Stomach smooth muscle (tissue), 2 donors: ENCODE results near the gene PTGR2.
"Not testable (repeated sequence)": the region's sequence is repeated elsewhere in the genome, so short reads cannot be mapped to it uniquely, and the experiment has no call there.

ENCODE experiments used
- H3K27ac ChIP-seq: one replicate; pipeline ENCODE4 v1.7.0; 2013; ENCODE audit warnings: mild to moderate bottlenecking, low read length, inconsistent platforms
- H3K27me3 ChIP-seq, 2 donors: one replicate each; pipeline ENCODE4 v1.7.0; 2013; ENCODE audit warnings: low read length in 2 of 2; ENCODE audit not compliant: insufficient read depth in 2 of 2, control insufficient read depth in 1 of 2
- H3K36me3 ChIP-seq, 2 donors: one replicate each; pipeline ENCODE4 v1.7.0; 2013; ENCODE audit warnings: low read length in 2 of 2; ENCODE audit not compliant: control insufficient read depth in 2 of 2, insufficient read depth in 2 of 2
- H3K4me1 ChIP-seq: one replicate; pipeline ENCODE4 v1.7.0; 2013; ENCODE audit warnings: low read length; ENCODE audit not compliant: control insufficient read depth, insufficient read depth
- H3K4me3 ChIP-seq, 2 donors: one replicate each; pipeline ENCODE4 v1.7.0; 2013; ENCODE audit warnings: low read length in 2 of 2
- H3K9ac ChIP-seq, 2 donors: one replicate each; pipeline ENCODE4 v1.7.0; 2013; ENCODE audit warnings: low read length in 2 of 2, mild to moderate bottlenecking in 1 of 2
- H3K9me3 ChIP-seq, 2 donors: one replicate each; pipeline ENCODE4 v1.7.0; 2013; ENCODE audit warnings: low read length in 2 of 2; ENCODE audit not compliant: control insufficient read depth in 2 of 2
- donor health status: healthy.
- donor health status: Pancreatic carcinoma.

The PTGR2 gene

GRCh38 chr14:73833034-73833433 lies 18.6 kb upstream of the PTGR2 start:
- H3K9me3 ChIP-seq, result no peaks in the 10 kb centered on the region
- no peak overlapping the region for H3K4me3 ChIP-seq
- no peaks in the 10 kb centered on the region for H3K27me3 ChIP-seq
- H3K9ac ChIP-seq, result peak overlapping the region in 1 of 2 donors; percentile 21
- no peaks in the 10 kb centered on the region for H3K36me3 ChIP-seq
- H3K27ac ChIP-seq, result peak overlapping the region; percentile 76
- peaks cover 12% of the 10 kb centered on the region for H3K4me1 ChIP-seq

- Histone ChIP-seq H3K9ac (peak overlapping the region in 1 of 2 donors; percentile 25), H3K4me1 (peaks cover 12% of the 10 kb centered on the region), H3K27me3 (no peaks in the 10 kb centered on the region), H3K27ac (peak overlapping the region; percentile 76), H3K4me3 (peak overlapping the region in 1 of 2 donors; percentile 44), H3K36me3 (no peaks in the 10 kb centered on the region), H3K9me3 (no peaks in the 10 kb centered on the region)
These were observed 17.9 kb upstream of the PTGR2 start for GRCh38 chr14:73833530-73834260.

- Histone ChIP-seq H3K27ac (peak overlapping the region; percentile 76), H3K4me3 (no peak overlapping the region), H3K27me3 (no peaks in the 10 kb centered on the region), H3K36me3 (no peaks in the 10 kb centered on the region), H3K4me1 (peaks cover 12% of the 10 kb centered on the region), H3K9me3 (no peaks in the 10 kb centered on the region), H3K9ac (peak overlapping the region in 1 of 2 donors; percentile 25)
These were observed 17.4 kb upstream of the PTGR2 start for GRCh38 chr14:73834261-73834625.

GRCh38 chr14:73838293-73839034 lies 13.2 kb upstream of the PTGR2 start:
- H3K4me1 ChIP-seq, H3K4me3 ChIP-seq, H3K9ac ChIP-seq, H3K36me3 ChIP-seq, H3K27ac ChIP-seq, H3K9me3 ChIP-seq, H3K27me3 ChIP-seq: not testable (repeated sequence)

- no peaks in the 10 kb centered on the region for H3K36me3 ChIP-seq
- H3K9ac ChIP-seq, result no peak overlapping the region
- no peak overlapping the region for H3K27ac ChIP-seq
- H3K27me3 ChIP-seq, result no peaks in the 10 kb centered on the region
- H3K9me3 ChIP-seq, result no peaks in the 10 kb centered on the region
- H3K4me3 ChIP-seq, result no peak overlapping the region
- H3K4me1 ChIP-seq, result no peaks in the 10 kb centered on the region
These were observed 9.4 kb upstream of the PTGR2 start for GRCh38 chr14:73842201-73842600.

DNA sequence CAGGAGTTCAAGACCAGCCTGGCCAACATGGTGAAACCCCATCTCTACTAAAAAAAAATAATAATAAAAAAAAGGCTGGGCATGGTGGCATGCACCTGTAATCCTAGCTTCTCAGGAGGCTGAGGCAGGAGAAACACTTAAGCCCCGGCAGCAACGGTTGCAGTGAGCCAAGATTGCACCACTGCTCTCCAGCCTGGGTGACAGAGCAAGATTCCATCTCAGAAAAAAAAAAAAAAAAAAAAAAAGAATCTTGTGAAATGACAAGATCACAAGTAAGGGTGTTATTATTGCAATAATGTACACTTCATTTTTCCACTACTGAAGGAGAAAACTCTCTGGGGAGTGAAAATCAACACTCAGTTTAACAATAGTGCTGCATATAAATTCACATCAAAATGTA lies 8.8 kb upstream of the PTGR2 start:
- Histone ChIP-seq H3K27ac (no peak overlapping the region), H3K9ac (no peak overlapping the region), H3K4me1 (no peaks in the 10 kb centered on the region), H3K9me3 (no peaks in the 10 kb centered on the region), H3K27me3 (no peaks in the 10 kb centered on the region), H3K4me3 (no peak overlapping the region), H3K36me3 (no peaks in the 10 kb centered on the region)

DNA sequence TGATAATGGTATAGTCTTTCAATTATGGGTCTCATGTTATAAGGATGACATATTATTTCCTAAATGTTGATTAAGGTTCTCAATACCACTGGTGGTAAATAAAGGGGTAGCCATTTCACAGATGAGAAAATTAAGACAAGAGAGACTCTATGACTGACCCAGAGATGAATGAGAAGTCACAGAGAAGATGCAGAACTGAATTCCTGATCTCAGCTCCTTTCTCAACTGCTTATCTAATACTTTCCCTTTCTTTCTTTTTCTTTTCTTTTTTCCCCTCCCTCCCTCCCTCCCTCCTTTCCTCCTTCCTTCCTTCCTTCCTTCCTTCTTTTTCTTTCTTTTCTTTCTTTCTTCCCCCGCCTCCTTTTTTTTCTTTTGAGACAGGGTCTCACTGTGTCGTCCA lies 8.3 kb upstream of the PTGR2 start:
- H3K36me3 ChIP-seq, result no peaks in the 10 kb centered on the region

DNA sequence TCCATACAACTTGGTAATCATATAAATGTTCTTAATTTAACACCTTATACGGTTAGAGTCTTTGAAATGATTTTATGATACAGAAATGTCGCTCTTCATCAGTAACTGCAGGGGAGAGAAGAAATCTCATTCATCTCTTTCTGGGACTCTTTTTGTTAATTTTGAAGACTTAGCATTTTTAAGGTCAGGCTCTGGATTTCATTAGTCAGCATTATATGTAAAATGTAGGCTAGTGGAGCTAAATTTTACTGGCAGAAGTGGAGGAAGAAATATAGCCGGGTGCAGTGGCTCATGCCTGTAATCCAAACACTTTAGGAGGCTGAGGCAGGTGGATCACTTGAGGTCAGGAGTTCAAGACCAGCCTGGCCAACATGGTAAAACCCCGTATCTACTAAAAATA lies 4.7 kb upstream of the PTGR2 start:
- no peaks in the 10 kb centered on the region for H3K27me3 ChIP-seq
- H3K9me3 ChIP-seq, result no peaks in the 10 kb centered on the region

More for the DNA sequence above, 8.3 kb upstream of the PTGR2 start:
- H3K27ac ChIP-seq, result no peak overlapping the region
- no peaks in the 10 kb centered on the region for H3K4me1 ChIP-seq
- no peak overlapping the region for H3K9ac ChIP-seq
- no peak overlapping the region for H3K4me3 ChIP-seq
- no peaks in the 10 kb centered on the region for H3K27me3 ChIP-seq
- H3K9me3 ChIP-seq, result no peaks in the 10 kb centered on the region

DNA sequence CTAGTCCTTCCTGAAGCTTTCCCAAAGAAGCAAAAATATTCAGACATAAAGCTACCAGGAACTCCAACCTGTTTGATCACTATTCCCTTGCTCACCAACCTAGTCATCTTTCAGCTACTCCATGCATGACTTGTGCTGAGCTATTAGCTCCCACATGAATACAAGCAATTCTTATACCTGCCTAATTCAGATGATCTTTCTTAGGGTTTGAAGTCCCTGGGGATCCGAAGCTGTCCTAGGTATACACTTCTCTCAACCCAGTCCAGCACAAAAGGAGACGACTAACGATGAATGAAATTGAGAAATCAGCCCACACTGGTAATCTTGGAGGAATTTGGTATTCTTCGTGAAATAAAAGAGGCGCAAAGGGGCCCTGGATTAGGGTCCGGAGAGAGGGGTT lies 631 bp upstream of the PTGR2 start:
- H3K36me3 ChIP-seq, result no peaks in the 10 kb centered on the region
- peak overlapping the region; percentile 86 to 93 for H3K4me3 ChIP-seq
- no peaks in the 10 kb centered on the region for H3K9me3 ChIP-seq
- H3K9ac ChIP-seq, result peak overlapping the region; percentile 84 to 96
- peak overlapping the region; percentile 90 for H3K27ac ChIP-seq
- H3K27me3 ChIP-seq, result no peaks in the 10 kb centered on the region
- peaks cover 14% of the 10 kb centered on the region for H3K4me1 ChIP-seq

More for the DNA sequence above, 4.7 kb upstream of the PTGR2 start:
- Histone ChIP-seq H3K4me1 (peaks cover 4% of the 10 kb centered on the region), H3K9ac (no peak overlapping the region), H3K4me3 (no peak overlapping the region), H3K36me3 (no peaks in the 10 kb centered on the region), H3K27ac (no peak overlapping the region)

DNA sequence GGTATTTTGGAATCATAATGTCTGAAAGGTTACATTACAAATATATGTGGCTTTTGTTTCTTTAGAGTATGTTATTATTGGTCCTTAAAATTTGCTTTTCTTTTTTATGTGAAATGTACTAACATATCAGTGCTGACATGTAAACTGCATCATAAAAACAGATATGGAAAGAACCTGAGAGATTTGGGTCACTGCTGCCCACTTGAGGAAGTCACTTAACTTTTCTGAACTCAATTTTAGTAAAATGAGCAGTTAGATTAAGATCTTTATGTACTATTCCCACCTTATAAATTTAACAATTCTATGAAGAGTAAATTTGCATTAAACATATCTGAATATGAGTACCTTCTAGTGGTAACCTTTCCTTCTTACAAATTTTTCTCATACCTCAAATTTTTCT lies 7.5 kb downstream of the PTGR2 start:
- H3K9ac ChIP-seq, result no peak overlapping the region
- no peak overlapping the region for H3K4me3 ChIP-seq
- H3K9me3 ChIP-seq, result no peaks in the 10 kb centered on the region
- H3K27me3 ChIP-seq, result no peaks in the 10 kb centered on the region
- no peaks in the 10 kb centered on the region for H3K4me1 ChIP-seq
- H3K27ac ChIP-seq, result no peak overlapping the region
- peaks cover 6 to 15% of the 10 kb centered on the region in 2 donors for H3K36me3 ChIP-seq

GRCh38 chr14:73861073-73861472 lies 9.4 kb downstream of the PTGR2 start:
- Histone ChIP-seq H3K9me3 (no peaks in the 10 kb centered on the region), H3K27ac (no peak overlapping the region), H3K9ac (no peak overlapping the region), H3K4me3 (no peak overlapping the region), H3K4me1 (no peaks in the 10 kb centered on the region), H3K27me3 (no peaks in the 10 kb centered on the region), H3K36me3 (peaks cover 6 to 15% of the 10 kb centered on the region in 2 donors)
